WERI-Rb-1 (cell line): ENCODE measurements around the gene FIBP.
A peak's percentile ranks its signal among the peaks of the same experiment; 100 is the strongest.

Experiments
- DNase-seq: peaks from one replicate; pipeline ENCODE4 v3.0.0-alpha.2; 2020
- H3K27ac ChIP-seq: fragments of 250-450 bp; sonication (Bioruptor Pico); 2 replicates; pipeline ENCODE4 v1.5.1; 2020; ENCODE audit warnings: mild to moderate bottlenecking, moderate library complexity
- H3K27me3 ChIP-seq: fragments of 250-450 bp; sonication (Bioruptor Pico); 2 replicates; pipeline ENCODE4 v1.5.1; 2021; ENCODE audit warnings: mild to moderate bottlenecking, low read depth, moderate library complexity; ENCODE audit not compliant: insufficient read depth, severe bottlenecking
- H3K36me3 ChIP-seq: fragments of 250-450 bp; sonication (Bioruptor Pico); 2 replicates; pipeline ENCODE4 v1.5.1; 2020; ENCODE audit warnings: mild to moderate bottlenecking, moderate library complexity
- H3K4me3 ChIP-seq: 2 replicates; pipeline ENCODE4 v1.5.1; 2011; ENCODE audit warnings: low read depth, mild to moderate bottlenecking, control low read depth, low read length
- H3K9me3 ChIP-seq: fragments of 250-450 bp; sonication (Bioruptor Pico); 2 replicates; pipeline ENCODE4 v1.5.1; 2021; ENCODE audit warnings: mild to moderate bottlenecking, moderate library complexity; ENCODE audit not compliant: severe bottlenecking
- CTCF ChIP-seq: IDR thresholded peaks from 2 replicates; pipeline ENCODE4 v1.5.1; 2011; ENCODE audit warnings: low read depth, mild to moderate bottlenecking, control low read depth, inconsistent platforms, low read length

FIBP gene

GRCh38 chr11:65862941-65863888 lies 25.1 kb downstream of the FIBP start:
- peak; percentile 6 for DNase-seq
- no peaks in the 10 kb centered on the region for H3K9me3 ChIP-seq
- no peaks in the 10 kb centered on the region for H3K27me3 ChIP-seq
- H3K36me3 ChIP-seq, result peaks cover 75% of the 10 kb centered on the region
- no peak overlapping the region for H3K27ac ChIP-seq
- no peak overlapping the region for H3K4me3 ChIP-seq
- TF ChIP-seq CTCF, result no peak

- no peak overlapping the region for H3K4me3 ChIP-seq
- peaks cover 73% of the 10 kb centered on the region for H3K36me3 ChIP-seq
Observed at GRCh38 chr11:65862191-65862735, 26.0 kb downstream of the FIBP start.

GRCh38 chr11:65861533-65862183 lies 26.6 kb downstream of the FIBP start:
- TF ChIP-seq CTCF, result no peak
- peak overlapping the region; percentile 99 for H3K27ac ChIP-seq
- peaks cover 73% of the 10 kb centered on the region for H3K36me3 ChIP-seq
- peak; percentile 13 for DNase-seq
- no peaks in the 10 kb centered on the region for H3K9me3 ChIP-seq
- peak overlapping the region; percentile 96 for H3K4me3 ChIP-seq
- H3K27me3 ChIP-seq, result no peaks in the 10 kb centered on the region

More at GRCh38 chr11:65862191-65862735, 26.0 kb downstream of the FIBP start:
- TF ChIP-seq CTCF, result no peak
- Histone ChIP-seq H3K27ac (no peak overlapping the region), H3K9me3 (no peaks in the 10 kb centered on the region), H3K27me3 (no peaks in the 10 kb centered on the region)
- DNase-seq, result no peak

GRCh38 chr11:65861165-65861505 lies 27.1 kb downstream of the FIBP start:
- Histone ChIP-seq H3K9me3 (no peaks in the 10 kb centered on the region), H3K36me3 (peaks cover 73% of the 10 kb centered on the region), H3K27ac (peak overlapping the region; percentile 99), H3K27me3 (no peaks in the 10 kb centered on the region), H3K4me3 (peak overlapping the region; percentile 96)
- TF ChIP-seq CTCF, result no peak
- peak; percentile 37 for DNase-seq

- TF ChIP-seq CTCF, result peak; percentile 84
- Histone ChIP-seq H3K36me3 (peaks cover 73% of the 10 kb centered on the region), H3K27me3 (no peaks in the 10 kb centered on the region), H3K9me3 (no peaks in the 10 kb centered on the region), H3K27ac (peak within 1 kb of the TSS; percentile 99), H3K4me3 (peak within 1 kb of the TSS; percentile 96)
- DNase-seq, result peak; percentile 98
Observed at GRCh38 chr11:65860278-65861164, 27.8 kb downstream of the FIBP start, which contains the start of gene MUS81. TSS of gene MUS81 (plus strand) at chr11:65860433. CDS start at chr11:65860754, 321 bp downstream.
